NCI-H128 (cell line): Measurements from ENCODE around the gene INHBE.
"Not testable (repeated sequence)": the region's sequence is repeated elsewhere in the genome, so short reads cannot be mapped to it uniquely, and the experiment has no call there.

ENCODE experiments used
- DNase-seq: peaks from one replicate; lab custom pipeline; 2025; ENCODE audit not compliant: unreplicated experiment; lab: John Stamatoyannopoulos, UW

The INHBE gene, protein sequence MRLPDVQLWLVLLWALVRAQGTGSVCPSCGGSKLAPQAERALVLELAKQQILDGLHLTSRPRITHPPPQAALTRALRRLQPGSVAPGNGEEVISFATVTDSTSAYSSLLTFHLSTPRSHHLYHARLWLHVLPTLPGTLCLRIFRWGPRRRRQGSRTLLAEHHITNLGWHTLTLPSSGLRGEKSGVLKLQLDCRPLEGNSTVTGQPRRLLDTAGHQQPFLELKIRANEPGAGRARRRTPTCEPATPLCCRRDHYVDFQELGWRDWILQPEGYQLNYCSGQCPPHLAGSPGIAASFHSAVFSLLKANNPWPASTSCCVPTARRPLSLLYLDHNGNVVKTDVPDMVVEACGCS

DNA sequence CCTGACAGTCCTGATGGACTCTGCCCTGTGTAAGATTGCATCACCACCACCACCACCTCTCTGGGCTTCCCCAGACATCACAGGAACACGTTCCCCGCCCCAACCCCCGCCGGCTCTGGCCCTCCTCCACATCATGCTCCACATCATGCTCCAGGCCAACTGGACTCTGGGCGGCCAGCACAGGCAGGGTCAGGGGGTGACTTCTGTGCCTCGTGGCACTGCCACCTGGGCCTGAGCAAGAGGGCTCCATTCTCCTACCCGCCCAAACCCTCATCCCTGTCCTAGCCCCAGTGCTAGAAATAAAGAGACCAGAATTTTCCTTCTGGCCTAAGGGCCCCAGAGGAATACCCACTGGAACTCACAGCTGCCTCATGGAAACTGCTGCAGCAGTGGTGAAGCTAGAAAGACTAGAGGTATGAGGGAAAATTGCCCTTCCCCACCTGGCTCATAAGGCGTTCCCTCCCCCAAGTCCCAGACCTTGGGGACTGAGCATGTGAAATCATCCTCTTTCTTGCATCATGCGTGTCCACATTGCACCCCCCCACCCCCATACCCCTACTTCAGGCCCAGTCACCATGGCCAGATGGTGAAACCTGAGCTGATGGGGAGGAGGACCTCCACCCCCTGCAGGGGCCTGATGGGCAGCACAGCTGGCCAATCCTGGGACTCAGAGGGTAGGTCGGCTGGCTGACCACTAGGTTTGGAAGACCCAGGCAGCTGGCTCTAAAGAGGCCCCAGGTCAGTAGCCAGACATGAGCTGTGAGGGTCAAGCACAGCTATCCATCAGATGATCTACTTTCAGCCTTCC, at the start of gene INHBE:
INHBE (plus strand) TSS at position 742 of the 808 bp plus-strand sequence. CDS start 230 bp downstream, outside the sequence.
- DNase-seq: no peak

DNA sequence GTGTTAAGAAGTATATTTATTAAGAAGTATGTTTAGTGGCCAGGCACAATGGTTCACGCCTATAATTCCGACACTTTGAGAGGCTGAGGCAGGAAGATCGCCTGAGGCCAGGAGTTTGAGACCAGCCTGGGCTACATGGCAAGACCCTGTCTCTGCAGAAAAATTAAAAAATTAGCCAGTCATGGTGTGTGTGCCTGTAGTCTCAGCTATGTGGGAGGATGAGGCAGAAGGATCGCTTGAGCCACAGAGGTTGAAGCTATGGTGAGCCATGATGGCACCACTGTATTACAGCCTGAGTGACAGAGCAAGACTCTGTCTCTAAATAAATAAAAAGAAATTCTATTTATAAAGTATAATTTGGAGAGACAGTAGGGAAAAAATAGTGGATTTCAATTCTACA, 44.6 kb upstream of the INHBE start:
- no peak for DNase-seq

DNA sequence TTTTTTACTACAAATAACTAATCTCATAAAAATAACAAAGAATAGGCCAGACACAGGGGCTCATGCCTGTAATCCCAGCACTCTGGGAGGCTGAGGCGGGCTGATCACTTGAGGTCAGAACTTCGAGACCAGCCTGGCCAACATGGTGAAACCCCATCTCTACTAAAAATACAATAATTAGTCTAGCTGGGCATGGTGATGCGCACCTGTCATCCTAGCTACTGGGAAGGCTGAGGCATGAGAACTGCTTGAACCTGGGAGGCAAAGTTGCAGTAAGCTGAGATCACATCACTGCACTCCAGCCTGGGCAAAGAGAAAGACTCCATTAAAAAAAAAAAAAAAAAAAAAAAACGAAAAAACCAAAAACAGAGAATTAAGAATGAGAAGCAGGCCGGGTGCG, 40.9 kb upstream of the INHBE start:
- not testable (repeated sequence) for DNase-seq

DNA sequence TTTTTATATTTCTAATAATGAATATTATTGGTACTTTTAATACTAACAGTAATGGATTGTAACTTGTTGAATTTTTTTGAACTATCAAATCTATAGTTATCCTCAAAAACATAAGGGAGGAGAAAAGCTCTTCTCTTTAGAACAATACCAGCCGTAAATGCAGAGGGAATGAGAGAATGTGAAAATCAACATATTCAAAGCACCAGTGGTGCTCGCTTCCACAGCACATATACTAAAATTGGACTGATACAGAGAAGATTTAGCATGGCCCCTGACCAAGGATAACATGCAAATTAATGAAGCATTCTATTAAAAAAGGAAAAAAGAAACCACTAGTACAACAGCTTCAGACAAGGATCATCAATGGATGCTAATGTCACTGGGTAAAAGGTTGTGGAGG, 40.0 kb upstream of the INHBE start:
- no peak for DNase-seq

DNA sequence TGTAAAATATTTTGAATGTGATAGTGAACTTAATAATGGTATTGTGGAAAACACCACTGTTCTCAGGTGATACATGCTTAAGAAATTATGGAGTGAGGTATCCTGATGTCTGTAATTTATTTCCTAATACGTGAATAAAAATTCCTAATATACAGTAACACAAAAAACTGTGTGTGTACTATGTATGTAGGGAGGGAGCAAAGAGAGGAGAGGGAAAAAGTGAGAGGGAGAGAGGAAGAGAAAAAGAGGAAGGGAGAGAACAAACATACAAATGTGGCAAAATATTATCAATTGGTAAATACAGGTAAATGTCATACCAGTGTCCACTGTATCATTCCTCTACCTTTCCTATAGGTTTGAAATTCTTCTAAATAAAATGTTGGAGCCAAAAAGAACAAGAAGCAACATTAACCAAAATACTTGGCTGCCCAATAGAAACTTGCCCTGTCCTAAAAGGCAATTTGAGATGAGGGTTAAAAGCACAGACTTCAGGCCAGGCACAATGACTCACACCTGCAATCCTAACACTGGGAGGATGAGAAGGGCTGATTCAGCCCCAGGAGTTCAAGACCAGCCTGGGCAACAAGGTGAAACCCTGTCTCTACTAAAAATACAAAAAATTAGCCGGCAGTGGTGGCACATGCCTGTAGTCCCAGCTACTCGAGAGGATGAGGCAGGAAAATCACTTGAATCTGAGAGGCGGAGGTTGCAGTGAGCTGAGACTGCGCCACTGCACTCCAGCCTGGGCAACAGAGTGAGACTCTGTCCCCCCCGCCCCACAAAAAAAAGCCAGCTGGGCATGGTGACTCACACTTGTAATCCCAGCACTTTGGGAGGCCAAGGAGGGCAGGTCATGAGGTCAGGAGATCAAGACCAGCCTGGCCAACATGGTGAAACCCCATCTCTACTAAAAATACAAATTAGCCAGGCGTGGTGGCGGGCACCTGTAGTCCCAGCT, 38.8 kb upstream of the INHBE start:
- no peak for DNase-seq

DNA sequence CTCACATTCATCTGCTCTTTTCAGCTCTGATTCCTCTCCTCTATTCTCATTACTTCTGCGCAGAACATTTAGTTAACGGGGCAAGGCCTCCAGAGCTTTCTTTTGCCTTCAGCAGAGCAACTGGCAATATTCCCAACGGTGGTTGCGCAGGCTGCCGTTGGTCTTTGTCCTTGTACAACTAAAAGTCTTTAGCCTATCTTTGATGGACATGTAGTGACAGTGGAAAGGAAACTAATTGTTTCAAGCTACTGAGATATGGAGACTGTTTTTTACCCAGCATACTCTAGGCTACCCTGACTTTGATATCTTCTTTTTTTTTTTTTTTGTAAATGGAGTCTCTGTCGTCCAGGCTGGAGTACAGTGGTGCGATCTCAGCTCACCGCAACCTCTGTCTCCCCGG, 36.9 kb upstream of the INHBE start:
- DNase-seq: no peak

DNA sequence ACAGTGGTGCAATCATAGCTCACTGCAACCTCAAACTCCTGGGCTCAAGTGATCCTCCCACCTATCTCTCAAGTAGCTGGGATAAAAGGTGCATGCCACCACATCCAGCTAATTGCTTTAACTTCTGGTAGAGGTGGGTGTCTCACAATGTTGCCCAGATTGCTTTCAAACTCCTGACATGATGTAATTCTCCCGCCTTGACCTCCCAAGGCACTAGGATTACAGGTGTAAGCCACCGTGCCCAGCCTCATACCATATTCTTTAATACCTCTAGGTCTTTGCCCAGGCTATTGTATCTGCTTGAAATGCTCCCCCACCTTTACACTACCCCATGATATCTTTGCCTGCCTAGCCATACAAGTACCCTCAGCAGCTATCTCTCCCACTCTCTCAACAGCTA, 35.6 kb upstream of the INHBE start:
- no peak for DNase-seq

DNA sequence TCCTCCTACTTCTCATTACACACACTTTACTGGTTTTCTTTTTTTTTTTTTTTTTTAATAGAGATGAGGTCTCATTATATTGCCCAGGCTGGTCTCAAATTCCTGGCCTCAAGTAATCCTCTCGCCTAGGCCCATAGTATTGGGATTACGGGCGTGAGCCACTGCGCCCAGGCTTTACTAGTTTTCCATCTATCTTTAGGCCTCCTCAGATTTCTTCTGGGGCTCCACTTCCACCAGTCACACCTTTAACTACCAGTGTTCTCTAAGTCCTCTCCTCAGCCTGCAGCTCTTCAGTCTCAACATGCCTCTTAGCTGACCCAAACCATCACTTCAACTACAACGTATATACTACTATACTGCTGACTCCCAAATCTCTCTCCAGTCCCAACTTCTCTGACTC, 34.6 kb upstream of the INHBE start:
- DNase-seq: no peak

DNA sequence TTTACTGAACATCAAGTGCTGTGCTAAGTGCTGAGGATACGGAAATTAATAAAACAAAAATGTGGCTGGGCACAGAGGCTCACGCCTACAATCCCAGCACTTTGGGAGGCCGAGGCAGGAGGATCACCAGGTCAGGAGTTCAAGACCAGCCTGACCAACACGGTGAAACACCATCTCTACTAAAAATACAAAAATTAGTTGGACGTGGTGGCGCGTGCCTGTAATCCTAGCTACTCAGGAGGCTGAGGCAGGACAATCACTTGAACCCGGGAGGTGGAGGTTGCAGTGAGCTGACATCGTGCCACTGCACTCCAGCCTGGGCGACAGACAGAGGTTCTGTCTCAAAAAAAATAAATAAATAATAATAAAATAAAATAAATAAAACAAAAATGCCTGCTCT, 28.2 kb upstream of the INHBE start:
- not testable (repeated sequence) for DNase-seq

DNA sequence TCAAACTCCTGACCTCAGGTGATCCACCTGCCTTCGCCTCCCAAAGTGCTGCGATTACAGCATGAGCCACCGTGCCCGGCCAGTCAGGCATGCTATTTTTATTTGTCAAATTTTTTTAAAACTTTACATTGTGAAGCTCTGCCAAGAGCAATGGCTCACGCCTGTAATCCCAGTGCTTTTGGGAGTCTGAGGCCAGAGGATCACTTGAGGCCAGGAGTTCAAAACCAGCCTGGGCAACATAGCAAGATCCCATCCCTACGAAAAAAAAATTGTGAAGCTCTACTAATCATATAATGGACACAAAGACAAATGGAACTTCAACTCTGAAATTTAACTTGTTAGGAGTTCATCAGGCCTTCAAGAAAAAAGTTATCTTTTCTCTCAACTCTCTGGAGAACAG, 26.1 kb upstream of the INHBE start:
- DNase-seq: no peak

DNA sequence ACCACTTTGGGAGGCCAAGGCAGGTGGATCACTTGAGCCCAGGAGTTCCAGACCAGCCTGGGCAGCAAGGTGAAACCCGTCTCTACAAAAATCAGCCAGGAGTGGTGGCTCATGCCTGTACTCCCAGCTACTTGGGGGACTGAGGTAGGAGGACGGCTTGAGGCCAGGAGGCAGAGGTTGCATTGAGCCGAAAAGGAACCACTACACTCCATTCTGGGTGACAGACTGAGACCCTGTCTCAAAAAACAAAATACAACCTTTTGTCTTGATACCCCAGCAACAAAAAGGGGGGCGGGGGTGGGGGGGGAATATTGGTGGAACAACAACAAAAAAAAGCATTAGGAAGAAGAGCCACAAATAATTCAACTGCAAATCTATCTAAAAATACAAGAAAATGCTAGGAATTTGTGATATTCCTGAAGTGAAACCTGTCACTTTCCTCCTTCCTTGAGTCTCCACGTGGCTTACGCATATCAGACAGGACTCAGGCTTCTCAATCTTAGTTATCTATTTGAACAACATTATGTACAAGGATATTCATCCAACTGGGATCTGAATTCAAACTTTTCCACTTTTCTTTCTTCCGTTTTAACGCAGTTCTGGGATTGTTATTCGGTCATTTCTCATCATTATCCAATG, 25.5 kb upstream of the INHBE start:
- no peak for DNase-seq

DNA sequence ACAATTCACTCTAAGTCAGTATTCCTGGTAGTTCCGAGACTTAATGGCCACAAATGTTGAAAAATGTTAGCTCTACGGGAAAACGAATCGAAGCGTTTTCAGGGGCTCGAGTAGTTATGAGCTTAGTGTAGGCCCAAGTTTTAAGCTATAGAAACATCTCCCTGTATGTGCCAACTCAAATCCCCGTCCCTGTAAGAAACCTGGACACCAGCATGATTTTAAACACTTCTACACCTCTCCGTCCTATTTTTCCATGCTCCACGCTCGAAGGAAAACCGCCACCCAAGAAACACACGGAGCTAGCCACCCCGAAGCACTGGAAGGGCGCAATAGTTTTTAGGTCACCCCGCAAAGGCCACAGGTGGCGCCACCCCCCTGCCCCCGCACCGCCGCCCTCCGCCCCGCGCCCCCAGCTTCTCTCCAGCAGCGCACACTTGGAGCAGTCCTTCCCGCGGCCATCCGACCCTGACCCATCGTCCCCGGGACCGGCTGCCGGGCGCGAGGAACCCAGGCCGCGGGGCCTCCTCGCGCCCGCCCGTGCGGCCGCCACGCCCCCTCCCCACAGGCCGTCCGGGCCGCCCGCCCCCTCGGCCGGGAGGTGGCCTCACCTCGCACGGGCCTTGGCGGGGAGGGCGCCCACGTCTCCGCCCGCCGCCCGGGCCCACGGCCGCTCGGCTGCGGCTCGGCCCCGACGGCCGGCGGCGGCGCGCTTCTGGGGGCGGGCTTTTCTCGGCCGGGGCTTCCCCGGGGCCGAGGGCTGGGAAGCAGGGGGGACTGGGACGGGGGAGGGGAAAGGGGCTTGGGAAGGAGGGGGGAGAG, 24.8 kb upstream of the INHBE start:
- DNase-seq: no peak

DNA sequence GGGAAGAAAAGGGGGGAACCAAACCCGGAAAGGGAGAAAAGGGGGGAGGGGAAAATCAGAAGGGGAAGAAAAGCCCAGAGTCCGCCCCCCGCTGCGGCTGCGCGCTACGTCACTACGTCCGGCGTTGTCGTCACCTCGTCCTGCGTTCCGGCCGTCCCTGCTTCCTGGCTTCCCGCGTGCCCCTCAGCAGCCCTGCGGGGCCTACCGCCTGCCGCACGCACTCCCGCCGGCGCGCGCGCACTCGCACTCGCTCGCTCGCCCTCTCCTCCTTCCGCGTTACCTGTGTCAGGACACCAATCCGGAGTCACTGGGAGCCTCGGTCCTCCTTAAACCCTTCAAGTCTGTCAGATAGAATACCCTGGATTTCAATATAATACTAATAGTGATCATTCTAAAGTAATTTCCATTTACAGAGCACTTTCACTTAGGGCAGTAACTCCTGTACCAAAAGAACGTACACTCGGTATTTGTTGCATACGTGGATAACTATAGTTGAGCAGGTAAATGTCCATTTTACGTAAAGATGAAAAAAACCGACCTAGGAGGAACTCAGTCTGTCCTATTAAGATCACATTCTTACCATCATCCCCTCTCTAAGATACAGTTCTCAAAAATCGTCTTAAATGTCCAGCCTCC, 24.1 kb upstream of the INHBE start, which contains the start of gene R3HDM2:
R3HDM2 (minus strand) TSS at position 113 of the 636 bp plus-strand sequence. CDS start 120,615 bp downstream, outside the sequence.
- DNase-seq: peak; percentile 84

DNA sequence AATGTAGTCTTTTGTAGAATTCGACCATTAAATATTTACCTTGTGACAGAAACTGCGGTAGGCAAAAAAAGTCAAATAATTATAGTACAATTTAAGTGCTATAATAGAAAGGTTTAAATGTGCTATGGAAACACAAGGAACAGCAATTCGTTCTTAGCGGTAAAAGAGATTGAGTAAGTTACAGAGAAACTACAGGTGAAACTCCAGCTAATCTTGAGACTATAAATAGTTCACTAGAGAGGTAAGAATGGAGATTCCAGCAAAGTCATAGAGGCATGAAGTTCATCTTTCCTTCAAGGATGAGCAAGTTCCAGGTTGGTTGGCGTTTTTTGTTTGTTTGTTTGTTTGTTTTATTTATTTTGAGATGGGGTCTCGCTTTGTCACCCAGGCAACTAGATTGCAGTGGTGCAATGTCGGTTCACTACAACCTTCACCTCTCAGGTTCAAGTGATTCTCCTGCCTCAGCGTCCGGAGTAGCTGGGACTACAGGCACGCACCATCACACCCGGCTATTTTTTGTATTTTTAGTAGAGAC, 23.4 kb upstream of the INHBE start:
- no peak for DNase-seq

DNA sequence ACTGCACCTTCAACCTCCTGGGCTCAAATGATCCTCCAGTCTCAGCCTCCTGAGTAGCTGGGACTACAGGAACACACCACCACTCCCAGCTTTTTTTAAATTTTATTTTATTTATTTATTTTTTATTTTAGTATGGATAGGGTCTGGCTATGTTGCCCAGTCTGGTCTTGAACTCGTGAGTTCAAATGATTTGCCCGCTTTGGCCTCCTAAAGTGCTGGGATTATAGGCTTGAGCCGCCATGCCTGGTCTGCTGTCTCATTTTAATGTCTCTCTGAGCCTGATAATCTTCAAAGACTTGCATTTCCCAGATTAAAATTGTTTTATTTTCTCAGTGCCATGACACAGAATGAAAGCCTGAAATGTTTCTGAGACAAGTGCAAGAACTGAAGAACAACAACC, 21.7 kb upstream of the INHBE start:
- DNase-seq: no peak

DNA sequence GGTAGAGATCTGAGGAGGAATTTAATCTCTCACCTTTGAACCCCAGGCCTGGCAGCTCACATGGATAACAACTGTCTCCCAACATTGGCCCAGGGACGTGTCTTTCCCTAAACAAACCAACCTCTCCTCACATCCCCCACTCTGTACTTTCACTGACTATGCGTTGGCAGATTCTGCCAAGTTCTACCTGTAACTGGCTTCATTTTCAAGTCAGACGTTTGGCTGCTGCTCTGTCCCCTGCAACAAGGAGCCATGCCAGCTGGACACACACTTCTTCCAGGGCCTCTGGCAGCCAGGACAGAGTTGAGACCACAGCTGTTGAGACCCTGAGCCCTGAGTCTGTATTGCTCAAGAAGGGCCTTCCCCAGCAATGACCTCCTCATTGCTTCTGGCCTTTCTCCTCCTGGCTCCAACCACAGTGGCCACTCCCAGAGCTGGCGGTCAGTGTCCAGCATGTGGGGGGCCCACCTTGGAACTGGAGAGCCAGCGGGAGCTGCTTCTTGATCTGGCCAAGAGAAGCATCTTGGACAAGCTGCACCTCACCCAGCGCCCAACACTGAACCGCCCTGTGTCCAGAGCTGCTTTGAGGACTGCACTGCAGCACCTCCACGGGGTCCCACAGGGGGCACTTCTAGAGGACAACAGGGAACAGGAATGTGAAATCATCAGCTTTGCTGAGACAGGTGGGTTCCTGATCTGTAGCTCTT, 20.4 kb upstream of the INHBE start, which contains the start of gene INHBC:
INHBC (plus strand) TSS at position 268 of the 707 bp plus-strand sequence; CDS start at position 371, 103 bp downstream.
- no peak for DNase-seq

DNA sequence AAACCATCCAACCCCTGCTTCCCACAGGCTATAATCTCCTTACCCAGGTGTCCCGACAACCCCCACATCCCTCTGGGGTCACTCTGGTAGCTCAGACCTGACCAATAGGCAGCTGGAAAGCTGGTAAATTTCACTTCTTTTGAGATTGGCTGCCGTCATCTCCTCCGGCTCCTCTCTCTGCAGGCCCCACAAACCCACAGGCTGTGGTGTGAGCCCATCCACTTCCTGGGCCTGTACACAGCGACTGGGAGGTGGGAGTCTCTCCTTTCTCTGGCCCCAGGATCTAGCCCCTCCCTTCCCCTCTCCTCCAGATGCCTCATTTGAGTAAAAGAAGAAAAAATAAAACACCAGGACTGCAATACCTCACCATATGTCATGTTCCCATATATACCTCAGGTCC, 19.8 kb upstream of the INHBE start:
- no peak for DNase-seq

DNA sequence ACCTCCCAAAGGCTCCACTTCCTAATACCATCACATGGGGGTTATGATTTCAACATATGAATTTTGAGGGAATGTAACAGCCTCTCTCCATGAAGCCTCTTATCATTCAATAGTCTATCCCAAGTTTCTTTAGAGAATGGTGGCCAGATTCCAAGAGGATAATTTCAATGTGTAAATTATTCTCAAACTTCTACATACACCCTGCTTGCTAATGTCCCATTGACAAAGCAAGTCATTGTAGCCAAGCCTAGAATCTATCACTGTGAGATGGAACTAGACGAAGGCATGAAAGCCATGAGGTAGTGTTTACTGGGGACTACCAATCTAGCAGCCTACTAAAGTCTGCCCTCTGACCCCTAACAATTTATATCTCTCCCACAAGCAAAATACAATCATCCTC, 16.7 kb upstream of the INHBE start:
- no peak for DNase-seq
